ENCODE data around the gene ARRDC3.
"Not testable (repeated sequence)": the region's sequence is repeated elsewhere in the genome, so short reads cannot be mapped to it uniquely, and the experiment has no call there.

ARRDC3 gene, protein sequence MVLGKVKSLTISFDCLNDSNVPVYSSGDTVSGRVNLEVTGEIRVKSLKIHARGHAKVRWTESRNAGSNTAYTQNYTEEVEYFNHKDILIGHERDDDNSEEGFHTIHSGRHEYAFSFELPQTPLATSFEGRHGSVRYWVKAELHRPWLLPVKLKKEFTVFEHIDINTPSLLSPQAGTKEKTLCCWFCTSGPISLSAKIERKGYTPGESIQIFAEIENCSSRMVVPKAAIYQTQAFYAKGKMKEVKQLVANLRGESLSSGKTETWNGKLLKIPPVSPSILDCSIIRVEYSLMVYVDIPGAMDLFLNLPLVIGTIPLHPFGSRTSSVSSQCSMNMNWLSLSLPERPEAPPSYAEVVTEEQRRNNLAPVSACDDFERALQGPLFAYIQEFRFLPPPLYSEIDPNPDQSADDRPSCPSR

DNA sequence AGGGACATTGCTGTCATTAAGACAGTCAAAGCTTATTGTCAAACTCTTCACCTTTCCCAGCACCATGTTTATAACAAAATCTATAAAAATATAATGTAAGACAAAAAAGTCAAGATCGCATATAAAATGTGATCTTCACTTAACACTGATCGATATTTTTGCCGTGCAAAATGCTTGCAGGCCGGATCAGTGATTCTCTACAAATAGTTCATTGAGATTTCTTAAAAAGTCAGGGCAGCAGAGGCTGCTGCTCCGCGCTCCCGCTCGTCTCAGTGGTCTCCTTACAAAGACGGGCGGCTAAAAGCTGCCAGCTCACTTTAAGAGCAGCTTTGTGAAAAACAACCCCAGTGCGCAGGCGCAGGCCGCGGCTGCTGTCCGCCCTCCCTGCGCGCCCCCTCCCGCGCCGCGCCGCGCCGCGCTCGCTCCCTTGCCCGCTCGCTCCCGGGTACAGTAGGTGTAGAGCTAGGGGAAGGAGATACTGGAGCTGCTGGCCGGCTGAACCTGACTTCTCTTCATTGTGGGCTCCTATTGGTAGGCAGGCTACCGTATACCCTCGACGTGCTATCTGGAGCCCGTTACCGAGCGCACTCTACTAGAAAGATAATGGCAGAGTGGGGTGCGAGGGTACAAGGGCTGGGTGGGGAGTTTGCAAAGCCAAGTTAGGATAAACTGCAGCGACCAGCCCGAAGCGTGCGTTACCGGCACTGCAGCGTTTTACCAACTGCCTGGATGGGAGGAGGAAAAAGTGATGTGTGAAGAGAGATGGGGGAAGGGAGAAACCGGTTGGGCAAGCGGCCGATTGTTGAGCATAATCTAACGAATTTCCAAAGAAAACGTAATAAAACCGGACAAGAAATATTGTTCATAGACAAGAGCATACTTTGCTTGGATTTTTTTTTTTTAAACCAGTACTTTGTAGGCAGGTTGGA lies at the start of gene ARRDC3:
TSS of gene ARRDC3 (minus strand) at position 291 of the 929 bp plus-strand sequence. CDS start at position 66, 225 bp downstream.
- peak; percentile 46 to 50 for ATAC-seq

DNA sequence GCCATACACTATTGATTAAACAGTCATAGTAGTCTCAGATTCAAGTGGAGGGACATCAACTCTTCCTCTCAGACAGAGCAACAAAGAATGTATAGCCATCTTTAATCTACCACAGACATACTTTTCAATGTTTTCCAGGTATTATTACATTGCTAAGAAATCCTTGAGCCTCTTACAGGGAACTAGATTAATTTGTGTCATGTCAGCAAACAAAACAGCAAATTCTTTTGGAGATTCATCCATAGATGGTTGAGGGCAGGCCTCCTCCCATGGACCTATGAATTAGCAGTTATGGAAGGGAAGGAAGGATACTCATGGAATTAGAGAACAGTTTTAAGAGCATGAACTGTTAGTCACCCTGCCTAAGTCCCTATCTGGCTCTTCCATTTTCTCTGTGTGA lies 47.8 kb upstream of the ARRDC3 start:
- ATAC-seq = no peak

DNA sequence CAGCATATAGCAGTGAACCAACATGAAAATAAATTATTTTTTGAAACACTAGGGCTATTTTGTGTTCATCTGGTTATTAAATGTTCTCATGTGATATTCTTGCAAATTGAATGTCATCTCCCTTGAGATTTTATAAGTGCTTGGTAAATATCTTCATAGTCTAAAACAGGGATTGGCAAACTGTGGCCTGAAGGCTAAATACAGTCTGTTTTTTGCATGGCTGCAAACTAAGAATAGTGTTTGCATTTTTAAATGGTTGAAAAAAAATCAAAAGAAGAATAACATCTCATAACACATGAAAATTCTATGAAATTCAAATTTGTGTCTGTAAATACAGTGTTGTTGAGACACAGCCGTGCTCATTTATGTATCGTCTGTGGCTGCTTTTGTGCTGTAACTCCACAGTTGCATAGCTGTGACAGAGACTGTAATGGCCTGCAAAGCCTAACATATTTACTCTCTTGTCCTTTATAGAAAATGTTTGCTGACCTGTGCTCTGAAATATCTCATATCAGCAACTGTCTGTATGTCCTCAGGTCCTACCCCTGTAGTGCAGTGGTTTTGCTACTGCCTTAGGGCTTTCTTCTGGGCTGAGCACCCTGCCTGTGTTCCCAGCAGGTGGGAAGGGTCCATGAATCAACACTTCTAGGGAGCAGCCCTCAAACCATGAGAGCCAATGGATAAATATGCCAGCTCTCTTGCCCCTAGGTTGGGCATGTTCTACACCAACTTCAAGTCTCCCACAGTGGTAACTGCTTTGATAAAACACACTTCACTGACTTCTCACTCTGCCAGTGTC lies 41.7 kb upstream of the ARRDC3 start:
- no peak for ATAC-seq

DNA sequence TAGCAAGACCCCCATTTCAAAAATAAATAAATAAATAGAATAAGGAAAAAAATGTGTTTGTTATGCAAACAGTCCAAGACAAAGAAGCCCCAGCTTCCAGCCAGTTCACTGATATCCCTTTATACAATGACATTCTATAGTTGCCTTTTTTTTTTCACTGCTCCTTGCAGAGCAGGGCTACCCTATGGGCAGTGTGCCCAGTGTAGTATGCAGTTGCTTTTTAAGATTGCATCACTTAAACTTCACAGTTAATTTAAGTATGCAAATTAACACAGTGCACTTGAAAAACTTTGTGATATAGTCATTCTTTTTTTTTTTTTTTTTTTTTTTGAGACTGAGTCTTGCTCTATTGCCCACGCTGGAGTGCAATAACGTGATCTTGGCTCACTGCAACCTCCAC lies 40.8 kb upstream of the ARRDC3 start:
- ATAC-seq = no peak

DNA sequence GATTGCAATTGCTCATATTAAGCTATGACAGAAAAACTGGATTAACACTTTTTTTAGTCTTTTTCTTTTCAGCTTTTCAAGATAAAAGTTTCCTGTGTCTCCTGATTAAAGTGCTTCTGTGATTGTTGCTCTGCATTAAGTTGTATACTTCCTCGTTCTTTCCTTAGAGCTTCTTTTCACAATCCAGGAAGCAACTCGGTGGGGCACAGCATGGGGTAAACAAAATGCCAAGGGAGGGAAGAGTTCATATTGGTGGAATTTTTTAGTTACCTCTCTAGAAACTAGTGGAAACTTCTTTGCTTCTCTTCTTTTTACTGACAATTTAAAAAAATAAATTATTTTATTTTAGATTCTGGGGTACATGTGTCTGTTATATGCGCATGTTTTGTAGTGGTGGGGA lies 37.8 kb upstream of the ARRDC3 start:
- no peak for ATAC-seq

DNA sequence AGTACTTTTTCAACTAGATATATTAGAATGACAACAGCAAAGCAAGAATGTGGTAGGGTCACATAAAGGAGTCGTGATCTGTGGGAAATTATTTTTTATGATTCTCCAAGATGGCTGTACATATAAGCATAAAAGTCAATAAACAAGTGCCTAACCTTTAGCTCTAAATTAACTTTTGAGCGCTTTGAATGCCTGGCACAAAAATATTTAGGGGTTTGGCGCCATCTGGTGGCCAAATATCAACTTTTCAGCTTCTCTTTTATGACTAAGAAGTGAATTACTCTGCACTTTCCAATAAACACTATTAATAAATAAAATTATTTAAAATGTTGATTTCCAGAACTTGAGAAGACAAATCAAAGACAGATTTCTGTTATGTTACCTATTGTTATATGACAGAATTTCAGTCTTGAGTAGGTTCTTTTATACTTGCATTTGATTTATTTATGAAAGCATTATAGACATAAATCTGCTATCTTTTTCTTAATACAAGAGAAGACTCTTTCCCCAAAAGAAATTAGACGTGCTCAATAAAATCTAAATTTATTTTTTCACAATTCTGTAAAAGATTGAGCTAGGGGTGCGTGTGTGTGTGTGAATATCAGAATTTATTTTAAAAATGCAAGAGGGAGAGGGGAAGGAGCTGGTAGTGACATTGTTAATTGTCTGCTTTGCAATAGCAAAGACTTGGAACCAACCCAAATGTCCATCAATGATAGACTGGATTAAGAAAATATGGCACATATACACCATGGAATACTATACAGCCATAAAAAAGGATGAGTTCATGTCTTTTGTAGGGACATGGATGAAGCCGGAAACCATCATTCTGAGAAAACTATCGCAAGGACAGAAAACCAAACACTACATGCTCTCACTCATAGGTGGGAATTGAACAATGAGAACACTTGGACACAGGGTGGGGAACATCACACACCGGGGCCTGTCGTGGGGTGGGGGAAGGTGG lies 36.7 kb upstream of the ARRDC3 start:
- ATAC-seq = no peak

DNA sequence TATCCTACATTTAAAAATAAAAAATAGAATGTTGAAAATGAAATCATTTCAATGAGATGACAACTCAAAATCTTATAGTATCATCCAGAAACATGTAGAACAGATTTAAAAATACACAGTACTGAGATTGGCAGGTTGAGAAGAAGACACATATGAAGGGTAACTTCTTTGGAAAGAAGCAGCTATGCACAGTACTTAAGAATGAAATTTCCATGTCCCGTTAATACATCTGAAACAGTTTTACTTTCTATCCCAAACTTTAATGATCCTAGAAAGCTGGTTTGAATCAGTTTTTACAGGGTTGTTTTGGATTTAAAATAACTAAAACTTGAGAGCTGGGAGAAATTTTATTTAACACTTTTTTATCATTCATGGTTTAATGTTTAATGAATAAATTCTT lies 36.0 kb upstream of the ARRDC3 start:
- no peak for ATAC-seq

DNA sequence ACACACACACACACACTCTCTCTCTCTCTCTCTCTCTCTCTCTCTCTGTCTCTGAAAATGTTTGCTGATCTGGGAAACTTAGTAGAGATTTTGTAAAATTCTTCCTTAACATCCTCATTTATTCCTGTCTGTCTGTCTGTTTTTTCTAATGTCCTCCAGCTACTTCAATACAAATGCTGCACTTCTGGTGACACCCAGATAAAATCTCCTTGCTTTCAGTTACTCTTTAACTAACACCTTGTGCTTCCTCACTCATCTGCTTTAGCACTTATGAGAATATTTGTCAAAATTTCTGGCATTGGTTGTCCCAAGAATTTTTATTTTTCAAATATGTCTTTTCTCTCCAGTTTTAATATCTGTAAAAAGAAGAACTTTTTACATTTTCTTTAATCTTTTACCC lies 35.0 kb upstream of the ARRDC3 start:
- no peak for ATAC-seq

DNA sequence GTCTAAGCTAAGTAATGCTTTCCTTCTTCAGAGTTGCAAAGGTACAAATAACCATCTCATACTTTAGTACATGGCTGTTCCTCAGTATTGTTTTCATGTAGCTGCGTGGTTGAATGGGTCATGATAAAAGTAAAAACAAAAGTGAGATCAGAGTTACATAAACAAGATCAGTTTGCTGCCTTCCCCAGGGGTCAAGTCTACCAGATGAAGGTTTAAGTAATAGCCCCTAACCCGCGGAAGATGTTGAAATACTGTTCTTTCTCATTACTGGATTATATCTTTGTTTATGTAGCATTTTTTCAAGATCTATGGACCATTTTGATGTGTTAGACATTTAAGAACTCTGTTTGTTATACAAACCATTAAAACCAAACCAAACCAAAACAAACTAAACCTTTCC lies 34.1 kb upstream of the ARRDC3 start:
- no peak for ATAC-seq

DNA sequence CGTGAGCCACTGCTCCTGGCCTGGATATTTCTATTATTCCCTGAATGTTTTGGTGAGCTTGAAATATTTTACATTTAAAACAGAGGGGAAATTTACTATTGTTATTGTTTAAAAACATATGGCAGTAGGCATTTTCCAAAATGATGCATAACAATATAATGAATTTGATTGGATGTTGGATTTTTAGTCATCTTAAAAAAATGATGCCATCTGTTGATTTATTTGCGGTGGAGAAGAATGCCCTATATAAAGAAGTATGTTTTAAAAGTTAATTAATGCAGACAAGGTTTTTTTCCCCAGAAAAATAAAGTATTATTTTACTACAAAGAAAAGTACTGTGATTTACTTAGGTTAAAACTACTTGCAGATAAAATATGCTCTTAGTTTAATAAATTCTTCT lies 33.4 kb upstream of the ARRDC3 start:
- no peak for ATAC-seq

DNA sequence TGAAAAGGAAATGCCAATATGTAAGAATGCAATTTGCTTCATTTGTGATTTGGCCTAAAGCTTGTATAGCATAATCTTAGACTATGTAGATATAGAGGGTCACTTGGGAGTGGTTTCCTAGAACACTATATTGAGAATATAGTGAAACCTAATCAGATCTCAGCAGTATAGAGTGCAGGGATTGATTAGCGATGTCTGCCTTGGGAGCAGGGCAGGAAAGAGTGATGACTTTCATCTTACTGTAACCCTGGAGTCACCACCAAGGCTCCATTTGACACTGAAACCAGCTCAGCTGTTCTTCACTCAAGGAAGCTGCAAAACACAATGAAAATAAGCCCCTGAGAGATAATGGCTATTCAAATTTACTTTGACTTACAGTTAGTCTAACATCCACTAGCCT lies 26.2 kb upstream of the ARRDC3 start:
- no peak for ATAC-seq

DNA sequence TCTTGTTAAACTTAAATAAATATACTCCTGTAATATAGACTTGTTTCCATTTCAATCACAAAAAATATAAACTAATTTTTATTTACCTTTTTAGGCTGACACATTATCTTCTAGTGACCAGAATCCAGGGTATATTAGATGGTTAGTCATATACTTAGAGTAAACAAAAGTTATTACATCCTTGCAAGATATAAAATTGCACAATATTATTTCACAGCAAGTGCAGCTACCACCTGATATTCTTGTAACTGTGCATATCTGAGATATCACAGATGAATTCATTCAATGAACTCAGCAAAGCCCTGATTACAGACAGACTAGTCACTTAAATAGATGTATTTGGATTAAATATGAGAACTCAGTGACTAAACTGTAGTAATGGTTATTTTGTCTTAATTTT lies 25.6 kb upstream of the ARRDC3 start:
- ATAC-seq = no peak

DNA sequence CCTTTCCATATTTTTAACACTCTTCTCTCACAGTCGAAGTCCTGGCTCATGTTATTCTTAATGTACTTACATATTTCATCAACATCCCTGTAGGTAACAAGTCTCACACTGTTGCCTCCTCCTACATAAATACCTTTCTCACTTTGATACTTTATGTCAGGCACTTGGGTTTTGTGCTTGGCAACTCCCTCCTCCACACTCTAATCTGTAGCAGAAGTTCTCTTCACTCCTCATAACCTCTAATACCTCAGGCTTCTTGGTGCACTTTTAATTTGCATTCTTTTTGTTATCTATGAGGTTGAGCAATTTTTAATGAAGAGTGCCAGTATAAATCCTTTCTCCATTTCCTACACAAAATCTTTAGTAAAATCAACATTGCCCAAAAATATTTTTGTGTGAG lies 24.1 kb upstream of the ARRDC3 start:
- no peak for ATAC-seq

DNA sequence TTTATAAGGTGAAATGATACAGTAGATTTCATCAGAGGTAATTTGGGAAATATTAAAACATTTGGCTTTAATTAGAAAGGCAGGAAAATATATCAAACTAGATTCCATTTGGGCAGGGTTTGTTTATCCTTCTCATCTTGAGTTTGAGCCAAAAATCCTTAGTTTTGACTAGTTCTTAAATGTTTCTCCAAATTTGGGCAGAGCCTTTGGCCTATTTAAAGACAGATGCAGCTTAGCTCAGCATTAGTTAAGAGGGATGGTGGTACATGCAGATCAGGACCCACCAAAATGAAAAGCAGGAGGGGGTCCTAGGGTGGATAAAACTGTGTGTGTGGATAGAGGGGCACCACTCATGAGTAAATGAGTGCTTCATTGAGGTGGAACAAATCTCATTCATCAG lies 20.3 kb upstream of the ARRDC3 start:
- ATAC-seq = no peak

DNA sequence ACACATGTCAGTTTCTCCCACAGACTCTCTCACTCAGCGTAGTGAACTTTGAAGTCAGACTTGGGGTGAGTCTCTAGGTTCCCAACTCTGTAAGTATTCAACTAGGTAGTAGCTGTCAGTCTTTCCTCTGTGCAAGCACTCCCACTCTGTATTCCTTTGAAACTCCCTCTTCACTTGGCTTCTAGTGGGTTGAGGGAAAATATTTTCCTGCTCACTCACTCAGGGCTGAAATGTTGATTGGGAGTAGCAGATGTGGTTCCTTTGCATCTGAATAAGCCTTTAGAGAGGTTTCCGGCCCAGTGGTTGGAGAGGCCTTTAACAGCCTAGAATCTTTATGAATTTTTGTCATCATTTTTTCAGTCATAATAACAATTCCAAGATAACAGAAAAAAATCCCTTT lies 18.1 kb upstream of the ARRDC3 start:
- ATAC-seq = no peak

DNA sequence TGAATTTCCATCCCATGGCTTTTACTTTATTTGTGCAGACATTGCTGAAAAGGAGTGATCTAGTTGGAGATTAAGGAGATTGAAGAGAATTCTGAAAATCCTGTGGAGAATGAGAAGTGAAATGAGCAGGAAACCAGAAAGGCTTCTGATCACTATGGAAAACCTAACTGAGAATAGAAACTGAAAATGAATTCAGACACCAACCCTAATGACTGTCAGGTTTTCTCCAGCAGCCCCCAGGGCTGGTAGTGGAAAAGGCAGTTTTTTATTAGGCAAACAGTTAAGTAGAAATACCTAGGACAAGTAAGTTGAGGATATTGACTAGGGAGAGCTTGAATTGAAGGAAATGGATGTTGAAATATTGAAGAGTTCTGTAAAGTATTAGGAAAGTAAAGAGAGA lies 14.7 kb upstream of the ARRDC3 start:
- no peak for ATAC-seq

DNA sequence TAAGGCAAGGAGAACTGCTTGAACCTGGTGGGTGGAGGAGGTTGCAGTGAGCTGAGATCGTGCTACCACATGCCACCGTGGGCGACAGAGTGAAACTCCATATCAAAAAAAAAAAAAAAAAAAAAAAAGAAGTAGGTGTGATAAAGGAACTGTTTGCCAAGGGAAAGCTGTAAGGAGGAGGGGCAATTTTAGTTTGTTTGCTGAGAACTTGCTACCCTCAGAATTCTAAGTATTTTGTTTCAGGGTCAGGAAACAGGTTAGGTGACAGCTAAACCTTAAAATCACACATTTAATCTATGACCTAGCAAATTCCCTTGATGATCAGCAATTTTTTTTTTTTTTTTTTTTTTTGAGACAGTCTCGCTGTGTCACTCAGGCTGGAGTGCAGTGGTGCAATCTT lies 7.2 kb upstream of the ARRDC3 start:
- ATAC-seq = no peak

DNA sequence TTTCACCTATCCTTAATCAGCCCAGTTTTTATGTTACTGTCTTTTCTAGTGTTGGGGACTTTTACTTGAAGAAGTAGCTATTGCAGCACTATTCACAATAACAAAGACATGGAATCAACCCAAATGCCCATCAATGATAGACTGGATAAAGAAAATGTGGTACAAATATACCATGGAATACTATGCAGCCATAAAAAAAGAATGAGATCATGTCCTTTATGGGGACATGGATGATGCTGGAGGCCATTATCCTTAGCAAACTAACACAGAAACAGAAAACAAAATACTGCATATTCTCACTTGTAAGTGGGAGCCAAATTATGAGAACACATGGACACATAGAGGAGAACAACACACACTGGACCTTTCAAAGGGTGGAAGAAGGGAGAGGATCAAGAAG lies 6.4 kb upstream of the ARRDC3 start:
- not testable (repeated sequence) for ATAC-seq

DNA sequence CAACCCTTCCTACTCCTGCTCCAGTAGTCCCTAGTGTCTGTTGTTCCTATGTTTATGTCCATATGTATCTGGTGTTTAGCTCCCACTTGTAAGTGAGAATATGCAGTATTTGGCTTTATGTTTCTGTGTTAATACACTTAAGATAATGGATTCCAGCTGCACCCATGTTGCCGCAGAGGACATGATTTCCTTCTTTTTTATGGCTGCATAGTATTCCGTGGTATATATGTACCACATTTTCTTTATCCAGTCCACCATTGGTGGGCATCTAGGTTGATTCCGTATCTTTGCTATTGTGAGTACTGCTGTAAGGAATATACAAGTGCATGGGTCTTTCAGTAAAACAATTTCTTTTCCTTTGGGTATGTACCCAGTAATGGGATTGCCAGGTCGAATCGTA lies 5.2 kb upstream of the ARRDC3 start:
- no peak for ATAC-seq

DNA sequence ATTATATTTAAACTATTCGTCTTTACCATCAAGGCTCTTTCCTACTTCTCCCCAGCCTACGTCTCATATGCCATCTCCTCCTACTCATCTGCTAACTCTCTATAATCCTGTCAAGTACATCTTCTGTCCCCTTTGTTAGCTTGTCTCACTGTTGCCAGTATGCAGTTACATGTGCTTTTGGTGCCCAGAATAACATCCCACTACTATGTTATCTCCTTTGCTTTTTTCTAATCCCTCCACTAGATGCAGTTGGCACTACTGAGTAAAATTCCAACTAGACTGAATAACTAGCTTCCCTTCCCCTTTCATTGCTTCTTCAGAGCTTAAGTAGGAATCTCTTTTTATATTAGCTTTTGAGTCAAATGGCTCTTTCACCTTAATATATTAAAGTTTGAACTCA lies 3.0 kb upstream of the ARRDC3 start:
- ATAC-seq = no peak

DNA sequence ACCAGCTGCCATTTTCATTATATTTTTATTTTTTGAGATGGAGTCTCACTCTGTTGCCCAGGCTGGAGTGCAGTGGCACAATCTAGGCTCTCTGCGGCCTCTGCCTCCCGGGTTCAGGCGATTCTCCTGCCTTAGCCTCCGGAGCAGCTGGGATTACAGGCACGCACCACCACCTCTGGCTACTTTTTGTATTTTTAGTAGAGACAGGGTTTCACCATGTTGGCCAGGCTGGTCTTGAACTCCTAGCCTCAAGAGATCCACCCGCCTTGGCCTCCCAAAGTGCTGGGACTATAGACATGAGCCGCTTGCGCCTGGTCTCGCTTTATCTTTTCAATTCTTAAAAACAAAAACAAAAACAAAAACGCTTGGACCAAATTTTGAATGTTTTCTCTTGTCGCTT lies 2.5 kb upstream of the ARRDC3 start:
- not testable (repeated sequence) for ATAC-seq
